ACHN (cell line): Measurements from ENCODE around the gene ADAM10.
A peak's percentile ranks its signal among the peaks of the same experiment; 100 is the strongest.
"Not testable (repeated sequence)": the region's sequence is repeated elsewhere in the genome, so short reads cannot be mapped to it uniquely, and the experiment has no call there.

ENCODE experiments used
- DNase-seq: peaks from one replicate; pipeline ENCODE4 v3.0.0-alpha.2; 2015
- in situ Hi-C: cut with HindIII; loops from 2 replicates; pipeline ENCODE4 v1.10.0; 2017; ENCODE audit warnings: low sequenced_read_pairs, low pct_ligation_motif_present, low pct_unique_long_range_greater_than_20kb

The ADAM10 gene, protein sequence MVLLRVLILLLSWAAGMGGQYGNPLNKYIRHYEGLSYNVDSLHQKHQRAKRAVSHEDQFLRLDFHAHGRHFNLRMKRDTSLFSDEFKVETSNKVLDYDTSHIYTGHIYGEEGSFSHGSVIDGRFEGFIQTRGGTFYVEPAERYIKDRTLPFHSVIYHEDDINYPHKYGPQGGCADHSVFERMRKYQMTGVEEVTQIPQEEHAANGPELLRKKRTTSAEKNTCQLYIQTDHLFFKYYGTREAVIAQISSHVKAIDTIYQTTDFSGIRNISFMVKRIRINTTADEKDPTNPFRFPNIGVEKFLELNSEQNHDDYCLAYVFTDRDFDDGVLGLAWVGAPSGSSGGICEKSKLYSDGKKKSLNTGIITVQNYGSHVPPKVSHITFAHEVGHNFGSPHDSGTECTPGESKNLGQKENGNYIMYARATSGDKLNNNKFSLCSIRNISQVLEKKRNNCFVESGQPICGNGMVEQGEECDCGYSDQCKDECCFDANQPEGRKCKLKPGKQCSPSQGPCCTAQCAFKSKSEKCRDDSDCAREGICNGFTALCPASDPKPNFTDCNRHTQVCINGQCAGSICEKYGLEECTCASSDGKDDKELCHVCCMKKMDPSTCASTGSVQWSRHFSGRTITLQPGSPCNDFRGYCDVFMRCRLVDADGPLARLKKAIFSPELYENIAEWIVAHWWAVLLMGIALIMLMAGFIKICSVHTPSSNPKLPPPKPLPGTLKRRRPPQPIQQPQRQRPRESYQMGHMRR

DNA sequence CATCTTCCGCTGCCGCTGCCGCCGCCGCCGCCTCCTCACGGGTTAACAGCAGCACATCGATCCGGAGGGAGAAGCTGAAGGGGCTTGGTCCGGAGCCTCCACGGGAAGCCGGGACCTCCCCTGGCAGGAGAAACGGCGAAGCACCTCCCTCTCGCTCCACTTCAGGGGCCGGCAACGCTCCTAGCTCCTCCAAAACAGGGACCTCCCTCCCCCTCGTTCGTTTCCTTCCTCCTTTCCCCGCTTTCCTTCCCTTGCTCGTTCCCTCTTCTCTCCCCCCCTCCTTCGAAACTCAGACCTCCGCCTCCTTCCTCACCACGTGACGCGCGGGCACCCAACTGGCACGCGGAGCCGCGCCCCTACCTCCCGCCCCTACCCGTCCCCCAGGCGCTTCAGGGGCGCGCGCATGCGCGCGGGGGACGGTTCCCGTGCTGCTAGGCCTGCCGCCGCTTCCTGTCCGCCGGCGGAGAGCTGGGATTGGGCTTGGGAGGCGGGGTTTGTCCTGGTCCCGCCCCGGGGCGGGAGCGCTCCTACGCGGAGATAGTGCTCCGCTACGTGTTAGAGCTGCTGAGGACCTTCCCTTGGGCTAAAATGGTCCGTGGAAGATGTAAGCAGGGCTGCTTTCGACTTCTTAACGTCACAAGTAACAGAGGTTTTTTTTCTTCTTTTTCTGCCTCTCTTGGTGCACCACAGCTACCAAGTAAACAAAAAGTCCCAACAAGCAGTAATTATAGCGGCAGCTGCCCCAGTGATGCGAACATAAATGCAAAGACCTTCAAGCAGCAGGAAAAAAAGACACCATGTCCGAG, at the start of gene ADAM10:
Gene ADAM10, minus strand, starts transcription at position 176 of the 806 bp plus-strand sequence. Its CDS starts 173 bp downstream, at position 3.
- in situ Hi-C loops = no loop called here

DNA sequence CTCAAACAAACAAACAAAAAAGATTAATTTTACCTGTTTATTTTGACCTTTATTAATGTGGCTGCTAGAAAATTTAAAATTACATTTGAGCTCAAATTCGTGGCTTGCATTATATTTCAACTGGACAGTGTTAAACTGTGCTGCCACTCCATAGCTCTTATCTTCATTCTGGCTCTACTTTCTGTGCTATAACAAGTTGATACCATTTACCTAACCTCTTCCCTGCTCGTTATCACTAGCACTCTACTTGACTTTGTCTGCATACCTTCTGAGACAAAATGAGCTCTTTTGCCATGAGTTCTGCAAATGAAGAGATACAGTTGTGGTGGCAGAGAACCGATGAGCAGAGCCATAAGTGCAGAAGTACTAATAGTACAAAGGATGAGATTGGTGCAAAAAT, 48.0 kb upstream of the ADAM10 start:
- DNase-seq = no peak
- in situ Hi-C loops = no loop called here

More for the DNA sequence above, at the start of gene ADAM10:
- peak; percentile 98 for DNase-seq

DNA sequence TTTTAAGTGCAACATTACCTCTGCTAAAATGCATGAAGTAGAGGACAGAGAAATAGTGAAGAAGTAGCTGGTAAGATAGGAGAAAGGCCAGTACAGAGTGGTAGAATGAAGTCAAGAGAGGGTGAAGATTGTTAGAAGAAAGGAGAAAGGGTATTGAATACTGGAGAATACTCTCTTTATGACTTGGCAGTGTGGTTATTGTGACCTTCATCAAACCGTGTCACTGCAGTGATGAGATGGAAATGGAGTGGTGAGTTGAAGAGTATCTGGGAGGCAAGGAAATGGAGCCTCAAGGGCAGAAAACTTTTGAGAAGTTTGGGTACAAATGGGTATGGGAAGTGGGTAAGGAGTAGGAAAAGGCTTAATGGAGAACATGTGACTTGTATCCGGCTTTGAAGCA, 46.3 kb upstream of the ADAM10 start:
- in situ Hi-C loops = no loop called here
- DNase-seq = no peak

DNA sequence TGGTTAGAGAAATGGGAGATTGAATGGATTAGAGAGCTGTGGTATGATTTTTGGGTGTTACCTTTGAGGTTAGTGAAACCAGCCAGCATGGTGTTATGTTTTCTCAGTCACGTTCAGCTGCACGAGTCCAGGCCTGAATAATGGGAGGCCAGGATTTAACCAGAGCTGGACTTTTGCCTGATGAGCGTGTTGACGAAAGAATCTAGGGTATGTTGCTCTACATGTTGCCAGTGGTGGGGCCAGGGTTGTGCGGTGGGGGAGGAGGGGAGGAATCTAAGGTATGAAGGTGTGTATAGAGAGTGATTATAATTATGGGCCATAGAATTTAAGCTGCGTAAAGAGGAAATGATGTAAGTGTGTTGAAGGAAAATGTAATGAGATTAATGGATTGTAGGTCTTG, 44.4 kb upstream of the ADAM10 start:
- no peak for DNase-seq
- in situ Hi-C loops = no loop called here

DNA sequence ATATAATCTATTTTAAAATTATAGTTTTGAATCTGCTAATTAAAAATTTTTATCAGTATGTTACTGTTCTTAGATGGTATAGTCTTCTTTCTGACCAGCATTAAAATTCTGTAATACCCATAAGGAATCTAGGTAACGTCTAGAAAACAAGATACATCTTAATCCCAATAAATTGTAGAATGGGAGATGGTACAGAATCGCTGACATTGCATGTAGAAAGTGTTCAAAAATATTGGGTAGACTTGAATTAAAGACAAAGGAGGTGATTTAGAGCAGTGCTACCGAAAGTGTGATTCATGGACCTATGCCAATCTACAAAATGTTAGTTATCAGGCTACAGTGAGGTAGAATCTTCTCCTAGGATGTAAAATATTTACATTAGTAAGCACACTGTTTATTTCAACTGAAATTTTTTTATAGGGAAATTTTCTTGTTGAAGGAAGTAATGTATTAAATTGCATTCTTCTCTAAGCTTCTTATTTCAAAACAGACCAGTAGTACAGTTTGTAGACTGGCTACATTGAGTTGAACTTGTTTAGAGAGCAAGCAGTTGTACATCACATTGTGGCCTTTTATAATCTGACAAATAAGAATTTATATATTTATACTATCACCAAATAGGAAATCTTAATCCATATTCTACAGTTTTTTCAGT, 38.7 kb upstream of the ADAM10 start:
- in situ Hi-C loops = no loop called here
- no peak for DNase-seq

DNA sequence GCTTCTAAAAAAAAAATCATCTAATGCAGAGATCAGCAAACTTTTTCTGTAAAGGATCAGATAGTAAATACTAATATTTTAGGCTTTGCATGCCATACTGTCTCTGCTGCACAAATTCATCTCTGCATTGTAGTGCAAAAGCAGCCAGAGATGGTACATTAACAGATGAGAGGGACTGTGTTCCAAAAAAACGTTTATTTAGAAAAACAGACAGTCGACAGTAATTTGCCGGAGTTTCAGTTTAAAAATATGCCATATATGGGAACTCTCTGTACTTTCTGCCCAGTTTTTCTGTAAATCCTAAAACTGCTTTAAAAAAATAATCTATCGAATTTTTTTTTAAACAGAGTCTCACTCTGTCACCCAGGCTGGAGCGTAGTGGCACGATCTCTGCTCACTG, 35.8 kb upstream of the ADAM10 start:
- in situ Hi-C loops = no loop called here
- no peak for DNase-seq

DNA sequence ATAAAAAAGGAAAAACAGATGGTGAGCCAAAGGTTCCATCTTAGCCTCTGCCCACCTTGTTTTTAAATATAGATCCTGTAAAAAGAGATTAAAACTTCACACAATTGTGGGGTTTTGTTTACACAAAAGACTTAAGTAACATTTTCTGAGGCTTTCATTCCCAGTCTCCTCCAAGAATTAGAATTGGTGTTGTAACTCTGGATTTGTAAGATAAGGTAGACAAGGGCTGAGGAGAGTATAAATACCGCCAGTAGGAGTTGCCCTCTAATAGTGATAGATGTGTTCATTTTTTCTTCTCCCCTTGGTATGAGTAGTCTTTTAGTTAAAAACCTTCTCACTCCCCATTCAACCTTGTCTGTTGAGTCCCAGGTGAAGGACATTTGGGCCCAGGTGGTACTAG, 30.0 kb upstream of the ADAM10 start:
- in situ Hi-C loops = no loop called here

DNA sequence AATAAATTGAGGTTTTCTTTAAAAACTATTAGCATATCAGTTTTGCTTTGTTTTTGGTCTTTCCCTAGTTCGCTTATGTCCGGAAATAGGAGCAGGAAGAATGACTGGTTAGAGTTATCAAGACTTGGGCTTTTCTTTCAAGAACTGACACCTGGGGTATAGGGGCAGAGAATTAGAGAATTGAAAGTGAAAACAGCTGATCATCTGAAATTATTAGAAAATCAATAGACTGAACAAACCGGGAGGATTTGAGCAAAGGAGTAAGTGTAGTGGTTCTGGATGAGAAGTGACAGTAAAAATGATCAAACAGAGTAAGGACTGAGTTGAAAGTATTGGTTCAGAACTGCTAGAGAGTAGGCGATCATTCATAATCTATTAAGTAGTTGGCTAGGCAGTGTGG, 27.6 kb upstream of the ADAM10 start:
- in situ Hi-C loops = no loop called here
- DNase-seq = no peak

More for the DNA sequence above, 30.0 kb upstream of the ADAM10 start:
- no peak for DNase-seq

DNA sequence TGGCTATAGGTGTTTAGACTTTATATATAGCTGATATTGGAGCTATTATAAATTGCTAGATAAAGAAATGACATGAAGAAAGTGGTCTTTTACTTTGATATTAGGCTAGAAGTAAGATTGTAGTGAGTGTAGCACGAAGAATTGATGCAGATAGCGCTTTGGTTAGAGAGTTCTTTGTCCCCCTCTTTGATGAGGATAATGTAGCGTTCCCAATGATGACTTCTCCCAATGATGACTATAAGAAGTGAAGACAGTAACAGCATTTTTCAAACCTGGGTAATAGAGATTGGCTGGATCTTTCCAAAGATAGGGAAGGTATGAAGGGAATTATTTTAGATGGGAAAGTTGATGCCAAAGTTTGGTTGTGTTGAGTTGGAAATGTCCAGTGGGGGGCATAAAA, 25.9 kb upstream of the ADAM10 start:
- DNase-seq = no peak
- in situ Hi-C loops = no loop called here

DNA sequence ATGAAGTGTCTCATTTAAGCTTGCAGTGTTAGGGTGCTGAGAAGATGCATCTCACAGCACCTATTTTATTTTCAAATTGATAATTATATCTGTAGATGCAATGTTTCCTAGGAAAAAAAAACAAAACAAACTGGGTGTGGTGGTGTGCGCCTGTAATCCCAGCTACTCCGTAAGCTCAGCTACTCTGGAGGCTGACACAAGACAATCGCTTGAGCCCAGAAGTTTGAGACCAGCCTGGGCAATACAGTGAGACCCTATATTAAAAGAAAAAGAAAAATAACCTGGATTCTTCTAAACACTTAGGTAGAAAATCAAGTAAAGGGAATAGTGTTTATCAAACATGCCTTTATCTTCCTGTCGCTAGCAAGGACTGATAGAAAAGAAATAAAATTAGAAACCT, 23.5 kb upstream of the ADAM10 start:
- no peak for DNase-seq
- in situ Hi-C loops = no loop called here

DNA sequence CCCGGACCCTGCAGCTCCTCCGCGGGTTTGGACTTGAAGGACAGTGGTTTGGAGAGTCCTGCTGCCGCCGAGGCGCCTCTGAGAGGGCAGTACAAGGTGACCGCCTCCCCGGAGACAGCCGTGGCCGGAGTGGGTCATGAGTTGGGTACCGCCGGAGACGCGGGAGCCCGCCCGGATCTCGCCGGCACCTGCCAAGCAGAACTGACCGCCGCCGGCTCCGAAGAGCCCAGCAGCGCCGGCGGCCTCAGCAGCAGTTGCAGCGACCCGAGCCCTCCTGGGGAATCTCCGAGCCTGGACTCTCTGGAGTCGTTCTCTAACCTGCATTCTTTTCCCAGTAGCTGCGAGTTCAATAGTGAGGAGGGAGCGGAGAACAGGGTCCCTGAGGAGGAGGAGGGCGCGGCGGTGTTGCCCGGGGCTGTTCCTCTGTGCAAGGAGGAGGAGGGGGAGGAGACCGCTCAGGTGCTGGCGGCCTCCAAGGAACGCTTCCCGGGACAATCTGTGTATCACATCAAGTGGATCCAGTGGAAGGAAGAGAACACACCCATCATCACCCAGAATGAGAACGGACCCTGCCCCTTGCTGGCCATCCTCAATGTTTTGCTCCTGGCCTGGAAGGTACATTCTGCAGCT, 22.2 kb upstream of the ADAM10 start:
- DNase-seq = peak; percentile 33
- in situ Hi-C loops = no loop called here

DNA sequence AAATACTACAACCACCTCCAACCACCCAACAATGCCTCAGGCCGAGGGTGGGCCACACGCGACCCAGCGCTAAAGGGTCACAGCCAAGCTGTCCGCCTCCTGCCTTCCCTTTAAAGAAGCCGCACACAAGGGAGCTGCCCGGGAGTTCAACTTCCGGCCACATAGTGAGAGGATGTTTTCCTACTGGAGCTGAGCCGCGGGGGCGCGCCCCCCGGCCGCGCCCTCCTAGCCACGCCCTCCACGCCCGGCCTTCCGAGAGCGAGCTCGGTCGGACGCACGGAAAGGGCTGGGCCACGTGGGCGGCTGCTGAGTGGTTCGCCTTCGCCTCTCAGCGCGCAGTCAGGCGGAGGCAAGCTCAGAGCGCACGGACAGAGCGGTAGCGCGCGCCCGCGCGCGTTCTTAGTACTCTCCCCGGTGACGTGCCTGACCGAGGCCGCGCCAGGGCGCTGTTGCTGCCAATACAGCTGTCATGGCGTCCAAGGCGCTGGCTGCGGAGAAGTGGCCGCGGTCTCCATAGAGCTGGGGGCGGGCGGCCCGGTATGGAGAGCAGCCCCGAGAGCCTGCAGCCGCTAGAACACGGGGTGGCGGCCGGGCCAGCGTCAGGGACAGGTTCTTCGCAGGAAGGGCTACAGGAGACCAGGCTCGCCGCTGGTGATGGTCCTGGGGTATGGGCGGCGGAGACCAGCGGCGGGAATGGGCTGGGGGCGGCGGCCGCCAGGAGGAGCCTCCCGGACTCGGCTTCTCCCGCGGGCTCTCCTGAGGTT, 21.5 kb upstream of the ADAM10 start, which contains the start of gene MINDY2:
Gene MINDY2, plus strand, starts transcription at position 446 of the 764 bp plus-strand sequence. Its CDS starts 94 bp downstream, at position 540.
- peak; percentile 97 for DNase-seq
- in situ Hi-C loops = no loop called here

DNA sequence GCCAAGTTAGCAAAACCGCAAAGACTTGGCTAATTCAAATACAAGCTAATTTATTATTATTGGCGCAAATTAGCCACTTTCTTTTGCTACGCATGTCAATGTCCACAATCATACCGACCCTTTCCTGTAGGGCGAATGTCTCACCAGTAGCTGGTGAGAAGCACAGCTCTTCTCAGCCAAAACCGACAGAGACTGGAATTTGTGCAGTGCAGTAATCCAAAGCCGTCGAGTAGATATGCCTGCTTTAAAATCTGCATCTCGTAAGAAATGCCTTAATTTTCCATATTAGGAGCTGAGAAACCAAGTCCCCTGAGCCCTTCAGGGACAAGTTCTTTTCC, 21.0 kb upstream of the ADAM10 start:
- in situ Hi-C loops = no loop called here
- peak; percentile 66 for DNase-seq

DNA sequence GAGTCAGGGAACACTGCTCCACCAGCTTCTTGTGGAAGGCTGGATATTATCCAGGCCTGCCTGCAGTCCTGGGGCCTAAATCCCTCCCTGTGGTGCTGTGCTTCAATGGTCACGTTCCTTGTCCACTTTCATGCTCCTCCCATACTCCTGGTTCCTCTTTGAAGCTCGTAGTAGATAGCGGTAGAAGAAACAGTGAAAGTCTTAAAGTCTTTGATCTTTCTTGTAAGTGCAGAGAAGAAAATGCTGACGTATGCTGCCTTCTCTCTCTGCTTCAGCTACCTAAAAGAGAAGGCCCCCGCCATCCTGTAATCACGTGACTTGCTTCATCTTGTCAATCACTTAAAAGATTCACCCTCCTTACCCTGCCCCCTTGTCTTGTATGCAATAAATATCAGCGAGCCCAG, 19.1 kb upstream of the ADAM10 start:
- DNase-seq, in situ Hi-C loops: not testable (repeated sequence)

DNA sequence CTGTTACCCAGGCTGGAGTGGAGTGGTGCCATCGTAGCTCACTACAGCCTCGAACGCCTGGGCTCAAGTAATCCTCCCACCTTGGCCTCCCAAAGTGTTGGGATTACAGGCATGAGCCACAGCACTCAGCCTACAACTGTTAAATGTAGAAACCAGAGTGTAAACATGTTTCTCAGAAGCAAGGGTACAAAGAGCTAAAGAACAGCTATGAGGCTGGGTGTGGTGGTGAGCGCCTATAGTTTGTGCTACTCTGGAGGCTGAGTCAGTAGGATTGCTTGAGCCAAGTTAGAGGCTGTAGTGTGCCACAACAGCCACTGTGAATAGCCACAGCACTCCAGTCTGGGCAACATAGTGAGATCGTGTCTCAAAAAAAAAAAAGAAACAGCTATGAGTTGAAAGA, 16.8 kb upstream of the ADAM10 start:
- in situ Hi-C loops = no loop called here
- DNase-seq = no peak

DNA sequence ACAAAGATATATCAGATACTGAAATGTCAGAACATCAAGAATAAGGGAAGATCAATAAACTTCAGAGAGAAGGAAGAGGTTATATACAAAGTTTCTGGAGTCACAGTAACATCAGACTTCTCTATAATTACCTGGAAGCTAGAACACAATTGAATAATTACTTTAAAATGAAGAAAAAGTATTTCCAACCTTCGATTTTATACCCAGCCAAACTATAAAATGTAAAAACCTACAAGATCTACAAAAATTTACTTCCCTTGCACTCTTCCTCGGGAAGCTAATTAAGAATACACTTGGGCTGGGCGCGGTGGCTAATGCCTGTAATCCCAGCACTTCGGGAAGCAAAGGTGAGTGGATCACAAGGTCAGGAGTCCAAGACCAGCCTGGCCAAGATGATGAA, 15.0 kb upstream of the ADAM10 start:
- in situ Hi-C loops = no loop called here

DNA sequence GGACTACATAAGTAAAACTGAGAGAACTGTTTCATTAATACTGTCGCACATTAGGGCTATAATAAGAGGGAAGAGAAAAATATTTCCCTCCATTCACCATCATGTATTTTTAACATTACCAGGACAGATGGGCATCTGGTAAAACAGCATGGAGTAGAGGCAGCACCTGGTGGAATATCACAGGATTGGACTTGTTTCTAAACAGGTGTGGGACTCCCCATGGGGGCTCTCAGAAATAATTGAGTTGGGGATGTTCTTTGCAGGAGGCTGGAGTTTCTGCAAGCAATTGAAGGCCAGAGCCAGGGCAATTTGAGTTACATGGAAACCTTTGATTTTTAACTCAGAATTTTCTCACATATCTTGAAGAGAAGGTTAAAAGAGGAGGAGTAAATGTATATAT, 13.2 kb upstream of the ADAM10 start:
- in situ Hi-C loops = no loop called here
- DNase-seq = no peak

More for the DNA sequence above, 15.0 kb upstream of the ADAM10 start:
- no peak for DNase-seq
